ENCODE data around the gene SPRED1.
"Not testable (repeated sequence)": the region's sequence is repeated elsewhere in the genome, so short reads cannot be mapped to it uniquely, and the experiment has no call there.

SPRED1 gene

GRCh38 chr15:38237021-38237420 lies 15.6 kb upstream of the SPRED1 start:
- DNase-seq (ENCODE audit: low spot score): not testable (repeated sequence)

- DNase-seq (ENCODE audit: low spot score): no peak
Observed at GRCh38 chr15:38238311-38238710, 14.3 kb upstream of the SPRED1 start.

GRCh38 chr15:38242055-38242454 lies 10.6 kb upstream of the SPRED1 start:
- DNase-seq (ENCODE audit: low spot score): no peak

- DNase-seq (ENCODE audit: low spot score): no peak
Observed at GRCh38 chr15:38243278-38244055, 9.2 kb upstream of the SPRED1 start.

- no peak for DNase-seq (ENCODE audit: low spot score)
Observed at GRCh38 chr15:38247336-38247735, 5.3 kb upstream of the SPRED1 start.

- no peak for DNase-seq (ENCODE audit: low spot score)
Observed at GRCh38 chr15:38253351-38253781, 730 bp downstream of the SPRED1 start.

GRCh38 chr15:38254051-38254883 lies 1.6 kb downstream of the SPRED1 start:
- DNase-seq (ENCODE audit: low spot score): no peak

- no peak for DNase-seq (ENCODE audit: low spot score)
Observed at GRCh38 chr15:38255690-38256089, 3.1 kb downstream of the SPRED1 start.

GRCh38 chr15:38257676-38258075 lies 5.0 kb downstream of the SPRED1 start:
- no peak for DNase-seq (ENCODE audit: low spot score)

- no peak for DNase-seq (ENCODE audit: low spot score)
Observed at GRCh38 chr15:38259134-38259533, 6.5 kb downstream of the SPRED1 start.

- peak; percentile 25 for DNase-seq (ENCODE audit: low spot score)
Observed at GRCh38 chr15:38260077-38260476, 7.4 kb downstream of the SPRED1 start.

GRCh38 chr15:38263251-38263650 lies 10.6 kb downstream of the SPRED1 start:
- no peak for DNase-seq (ENCODE audit: low spot score)

GRCh38 chr15:38263996-38264395 lies 11.4 kb downstream of the SPRED1 start:
- no peak for DNase-seq (ENCODE audit: low spot score)

- no peak for DNase-seq (ENCODE audit: low spot score)
Observed at GRCh38 chr15:38266247-38266986, 13.8 kb downstream of the SPRED1 start.

GRCh38 chr15:38267421-38268022 lies 14.9 kb downstream of the SPRED1 start:
- no peak for DNase-seq (ENCODE audit: low spot score)

- DNase-seq (ENCODE audit: low spot score): no peak
Observed at GRCh38 chr15:38271144-38271543, 18.5 kb downstream of the SPRED1 start.

- no peak for DNase-seq (ENCODE audit: low spot score)
Observed at GRCh38 chr15:38271895-38272294, 19.3 kb downstream of the SPRED1 start.

- not testable (repeated sequence) for DNase-seq (ENCODE audit: low spot score)
Observed at GRCh38 chr15:38272431-38272830, 19.8 kb downstream of the SPRED1 start.

GRCh38 chr15:38274135-38274534 lies 21.5 kb downstream of the SPRED1 start:
- DNase-seq (ENCODE audit: low spot score): no peak

- no peak for DNase-seq (ENCODE audit: low spot score)
Observed at GRCh38 chr15:38275959-38276358, 23.3 kb downstream of the SPRED1 start.

- not testable (repeated sequence) for DNase-seq (ENCODE audit: low spot score)
Observed at GRCh38 chr15:38277281-38277680, 24.6 kb downstream of the SPRED1 start.

- DNase-seq (ENCODE audit: low spot score): no peak
Observed at GRCh38 chr15:38281031-38281430, 28.4 kb downstream of the SPRED1 start.

Data from iPS-NIHi11 (cell line).